K562 (cell line): Measurements from ENCODE around the gene FBXO27. TPM values are rescaled to one million over a fixed set of nuclear protein-coding genes. Genes with fewer than 3 reads are reported as not detected.

Experiments
- ATAC-seq: fragments of 200-7000 bp; cut with Tn5 transposase; 3 replicates; pipeline ENCODE4 v1.9.1; 2020; ENCODE audit warnings: moderate library complexity
- BruUV-seq: library from RNA; stranded (reverse); fragments of 400-500 nt; replicated peaks from 2 replicates; lab custom pipeline; 2021; lab: Mats Ljungman, UMichigan
- CTCF ChIA-PET: fragments of 300-600 bp; formaldehyde crosslinking; extraction: SDS; loops from one replicate; lab custom pipeline; 2021; ENCODE audit warnings: low intra/inter-chr PET ratio; lab: Yijun Ruan, JAX
- POLR2A ChIA-PET: fragments of 300-600, 350-650 bp; sonication (Branson Sonifier 250); formaldehyde crosslinking; extraction: SDS; loops from one replicate; lab custom pipeline; 2021; ENCODE audit warnings: antibody characterized with exemption, inconsistent platforms; lab: Yijun Ruan, JAX
- DNase-seq, 4 experiments: peaks; one replicate each; pipeline versions ENCODE4 v3.0.0 to v3.0.0-alpha.2; 2011 to 2018; ENCODE audit warnings: low spot score in 3 of 4, mixed read lengths in 3 of 4; ENCODE audit errors: extremely low read depth in 1 of 4
- FAIRE-seq: peaks from 2 replicates; lab custom pipeline; 2011; peaks lifted over from hg19 to GRCh38; lab: Jason Lieb, UNC
- H2AFZ ChIP-seq: 2 replicates; pipeline ENCODE4 v1.6.0; 2011; ENCODE audit warnings: low read depth, low read length, control low read depth, inconsistent platforms
- H3K27ac ChIP-seq: fragments of 200-600 bp; 3 replicates; pipeline ENCODE4 v1.8.0; 2011; ENCODE audit warnings: low read depth, mild to moderate bottlenecking, control low read depth, inconsistent platforms, low read length, moderate library complexity, mixed read lengths; ENCODE audit errors: extremely low read depth
- H3K27me3 ChIP-seq, 2 experiments: fragments of 300-600 bp in 1 of 2; 2 replicates in 1 of 2; 3 replicates in 1 of 2; pipeline versions ENCODE4 v1.6.0 to v1.8.0; 2011; ENCODE audit warnings: inconsistent platforms in 2 of 2, low read length in 2 of 2, mild to moderate bottlenecking in 1 of 2, mixed read lengths in 1 of 2, moderate library complexity in 1 of 2; ENCODE audit not compliant: control insufficient read depth in 2 of 2, insufficient read depth in 2 of 2
- H3K36me3 ChIP-seq: fragments of 300-600 bp; 3 replicates; pipeline ENCODE4 v1.8.0; 2011; ENCODE audit warnings: mild to moderate bottlenecking, low read length, inconsistent platforms; ENCODE audit not compliant: control insufficient read depth, insufficient read depth
- H3K4me1 ChIP-seq, 2 experiments: fragments of 200-600 bp in 1 of 2; replicated peaks in 1 of 2; 2 replicates in 1 of 2; 3 replicates in 1 of 2; pipeline versions ENCODE4 v1.5.1 to v1.8.0; 2011; ENCODE audit warnings: inconsistent platforms in 2 of 2, low read length in 2 of 2, mild to moderate bottlenecking in 1 of 2, mixed read lengths in 1 of 2, moderate library complexity in 1 of 2; ENCODE audit not compliant: control insufficient read depth in 2 of 2, insufficient read depth in 2 of 2
- H3K4me2 ChIP-seq: 2 replicates; pipeline ENCODE4 v1.6.1; 2011; ENCODE audit warnings: low read length, control low read depth, inconsistent platforms, mixed read lengths; ENCODE audit not compliant: insufficient read depth
- H3K4me3 ChIP-seq: fragments of 200-600 bp; sonication (generic), shearing (Covaris generic); 2 replicates; pipeline ENCODE4 v1.5.1; 2016; ENCODE audit warnings: control low read depth, inconsistent platforms
- H3K79me2 ChIP-seq: fragments of 200-600 bp; 3 replicates; pipeline ENCODE4 v1.8.0; 2011; ENCODE audit warnings: low read length, inconsistent platforms; ENCODE audit not compliant: control insufficient read depth, insufficient read depth
- H3K9ac ChIP-seq, 2 experiments: 2 replicates each; pipeline versions ENCODE4 v1.6.0 to v1.6.1; 2011; ENCODE audit warnings: low read depth in 2 of 2, low read length in 2 of 2, control low read depth in 1 of 2, inconsistent platforms in 1 of 2, mild to moderate bottlenecking in 1 of 2, mixed read lengths in 1 of 2; ENCODE audit not compliant: insufficient read depth in 1 of 2
- H3K9me1 ChIP-seq: one replicate; pipeline ENCODE4 v1.6.0; 2011; ENCODE audit warnings: inconsistent platforms, mild to moderate bottlenecking, low read length, moderate library complexity; ENCODE audit not compliant: control insufficient read depth, insufficient read depth
- H3K9me3 ChIP-seq: replicated peaks from 2 replicates; pipeline ENCODE4 v1.5.1; 2011; ENCODE audit warnings: low read depth, low read length, inconsistent platforms; ENCODE audit not compliant: control insufficient read depth, insufficient read depth
- H4K20me1 ChIP-seq: replicated peaks from 2 replicates; pipeline ENCODE4 v1.6.1; 2011; ENCODE audit warnings: low read length, inconsistent platforms, mixed read lengths; ENCODE audit not compliant: control insufficient read depth, insufficient read depth
- ARNT ChIP-seq, 2 experiments: fragments of 450-650 bp; IDR thresholded peaks; 2 replicates each; pipeline ENCODE4 v1.6.1; 2016; ENCODE audit warnings: mild to moderate bottlenecking in 1 of 2
- ATF1 ChIP-seq, 2 experiments: fragments of 450-650 bp in 1 of 2; IDR thresholded peaks; 2 replicates each; pipeline ENCODE4 v1.6.1; 2016; ENCODE audit warnings: missing compliant biosample characterization in 1 of 2, missing genetic modification characterization in 1 of 2
- CEBPB ChIP-seq: fragments of 450-650 bp; IDR thresholded peaks from 2 replicates; pipeline ENCODE4 v1.6.1; 2016; ENCODE audit warnings: missing genetic modification characterization, missing compliant biosample characterization
- COPS2 ChIP-seq: fragments of 450-650 bp; conservative IDR thresholded peaks from 2 replicates; pipeline ENCODE4 v1.6.1; 2016; ENCODE audit warnings: mild to moderate bottlenecking, moderate library complexity
- CTCF ChIP-seq, 3 experiments: IDR thresholded peaks in 2 of 3; conservative IDR thresholded peaks in 1 of 3; 2 replicates each; pipeline ENCODE4 v1.5.1; 2011 to 2012; ENCODE audit warnings: low read length in 3 of 3, mild to moderate bottlenecking in 3 of 3, control low read depth in 2 of 3, improper control_type of control experiment in 1 of 3, inconsistent platforms in 1 of 3, low read depth in 1 of 3, mixed read lengths in 1 of 3, moderate library complexity in 1 of 3; ENCODE audit not compliant: insufficient read depth in 2 of 3
- FOXK1 ChIP-seq: sonication (generic); formaldehyde crosslinking; IDR thresholded peaks from 2 replicates; pipeline ENCODE4 v1.8.0; 2022; ENCODE audit warnings: missing genetic modification reagents, mild to moderate bottlenecking, borderline replicate concordance
- PCBP1 ChIP-seq: fragments of 200-400 bp; formaldehyde crosslinking; IDR thresholded peaks from 2 replicates; pipeline ENCODE4 v1.6.1; 2018; ENCODE audit warnings: mild to moderate bottlenecking, low read depth, low read length; ENCODE audit not compliant: poor library complexity, severe bottlenecking
- POLR2H ChIP-seq: IDR thresholded peaks from 2 replicates; pipeline ENCODE4 v1.6.1; 2016; ENCODE audit warnings: missing genetic modification characterization, low read depth, mild to moderate bottlenecking, control low read depth, missing compliant biosample characterization, moderate library complexity
- RBBP5 ChIP-seq: fragments of 200-600 bp; sonication (generic); IDR thresholded peaks from 2 replicates; pipeline ENCODE4 v1.6.1; 2012; ENCODE audit warnings: borderline replicate concordance, mild to moderate bottlenecking, low read length, control low read depth, inconsistent platforms; ENCODE audit not compliant: insufficient read depth, poor library complexity, severe bottlenecking
- SMARCE1 ChIP-seq: fragments of 450-650 bp; IDR thresholded peaks from 2 replicates; pipeline ENCODE4 v1.7.1; 2016; ENCODE audit warnings: mild to moderate bottlenecking
- TFE3 ChIP-seq: fragments of 450-650 bp; formaldehyde crosslinking; IDR thresholded peaks from 2 replicates; pipeline ENCODE4 v1.4.0; 2020; ENCODE audit warnings: mild to moderate bottlenecking, mixed read lengths
- WGBS: fragments of 100-300 bp; shearing (Covaris generic); methylation state at CpG from one replicate; pipeline ENCODE4 v1.1.6; 2016; ENCODE audit warnings: low coverage, mixed read lengths; ENCODE audit not compliant: insufficient coverage; ENCODE audit errors: missing lambda C conversion rate; 5-methylcytosine and 5-hydroxymethylcytosine counted together
- in situ Hi-C: fragments of 300-500 bp; cut with MboI; formaldehyde crosslinking; loops from 4 replicates; pipeline ENCODE4 v1.15.0; 2018; ENCODE audit warnings: inconsistent platforms, mixed read lengths
- intact Hi-C: fragments of 100-400 bp; cut with micrococcal nuclease; formaldehyde crosslinking; loops from 2 replicates; pipeline ENCODE4 v1.14.2; 2022
- polyA plus RNA-seq, 8 experiments: library from polyadenylated mRNA; depleted of rRNA in 4 of 8; stranded (reverse) in 5 of 8; unstranded in 3 of 8; fragments of >200 nt; fragmentation: Nextera tagmentation in 2 of 8; fragmentation: Illumina TruSeq in 1 of 8; extraction: Ambion mirVana in 2 of 8; extraction: Trizol in 1 of 8; gene quantifications; 2 replicates each; pipeline versions ENCODE4 v1.2.1 to v1.2.3, GENCODE V29; 2011 to 2014; ENCODE audit warnings: inconsistent platforms in 1 of 8, missing spikeins in 1 of 8
- total RNA-seq, 7 experiments: library from RNA; depleted of rRNA in 6 of 7; stranded (reverse); fragments of >200 nt in 6 of 7; fragmentation: Illumina TruSeq in 2 of 7; extraction: Trizol in 2 of 7; gene quantifications; 2 replicates each; pipeline versions ENCODE4 v1.2.1 to v1.2.3, GENCODE V29; 2011 to 2021; ENCODE audit warnings: low replicate concordance in 1 of 7

FBXO27 gene
- total and polyA plus RNA-seq, 9 of the 15 experiments (the other 6 are each of a cell fraction or from before 2014, with no cell fraction given), result 1.8 to 11.0 (median 6.3) TPM

- Histone ChIP-seq H3K79me2 (peaks cover 28% of the 10 kb centered on the region), H3K36me3 (peaks cover 8% of the 10 kb centered on the region; the same call in 1 of the 3 replicates), H3K9me3 (peaks cover under 1% of the 10 kb centered on the region; the same call in 1 of the 2 replicates), H3K4me3 (peak overlapping the region; percentile 83), H4K20me1 (no peaks in the 10 kb centered on the region), H3K27me3 (no peaks in the 10 kb centered on the region; a peak in 1 of 5 replicates), H3K9me1 (no peaks in the 10 kb centered on the region), H3K4me2 (peak overlapping the region; percentile 86), H3K9ac (peak overlapping the region; percentile 72 to 90), H2AFZ (peak overlapping the region; percentile 92), H3K4me1 (peaks cover 11 to 21% of the 10 kb centered on the region in 2 experiments; a peak in 4 of 5 replicates), H3K27ac (peak overlapping the region; percentile 73)
- DNase-seq (peak in 2 of 4 experiments; percentile 39 to 45), FAIRE-seq (peak; percentile 46), ATAC-seq (peak; percentile 35)
- intact Hi-C loops, result loop anchor here (5.0 kb wide), 1 partner anchor 58 kb away; the partner anchor contains the start of gene FBXO27
- ChIA-PET POLR2A (interaction anchor here (0.6 to 0.9 kb wide), 4 partner anchors 32 to 120 kb away, joined by 3 read pairs; no protein-coding TSS in a partner anchor), CTCF (interaction anchor here (0.7 kb wide), 1 partner anchor 13 kb away, joined by 4 read pairs; no protein-coding TSS in a partner anchor)
- in situ Hi-C loops, result no loop called here
- under 1% methylated on average over 19 of the region's 19 CpGs for WGBS
- TSS peak; percentile 72 for BruUV-seq
- TF ChIP-seq TFE3, result peak; percentile 56
- peak; percentile 24; the same call in 1 of the 2 replicates for TF ChIP-seq POLR2H (tag)
- 0 out of 2 replicates have a peak, but pooled peaks have one; percentile 9 for TF ChIP-seq SMARCE1
- 0 out of 4 replicates have a peak, but pooled peaks of 1 of the 2 experiments have one; percentile 31 for TF ChIP-seq ARNT (IDR thresholded peaks at IDR 0.05)
- no peak for TF ChIP-seq COPS2
- peak; percentile 5 for TF ChIP-seq PCBP1
- TF ChIP-seq RBBP5, result peak; percentile 54
- peak; percentile 60; the same call in 1 of the 2 replicates for TF ChIP-seq FOXK1 (CRISPR knock-in tag)
- TF ChIP-seq CEBPB (tag), result peak; percentile 19; the same call in 1 of the 2 replicates
- peak in 1 of 3 experiments; percentile 12; a peak in 2 of 6 replicates for TF ChIP-seq CTCF (IDR thresholded peaks at IDR 0.05 in 2 of 3, conservative IDR thresholded peaks at IDR 0.05 in 1 of 3; ENCODE audit: insufficient read depth in 2 of 3, low read depth in 1 of 3, low read length in 3 of 3)
- TF ChIP-seq ATF1 (CRISPR knock-in tag; IDR thresholded peaks at IDR 0.05), result no peak
- TF ChIP-seq ATF1 (tag; IDR thresholded peaks at IDR 0.05), result peak; percentile 40; the same call in 1 of the 2 replicates
These were observed 57.6 kb downstream of the FBXO27 start for GRCh38 chr19:38974624-38975213.
